B cell (primary cell): Measurements from ENCODE around the gene HOXC13. TPM values are rescaled to one million over a fixed set of nuclear protein-coding genes. Genes with fewer than 3 reads are reported as not detected.

ENCODE experiments used
- ATAC-seq: fragments of 200-7000 bp; cut with Tn5 transposase; one replicate; pipeline ENCODE4 v1.10.0; 2021; ENCODE audit warnings: low read depth, mild to moderate bottlenecking, moderate number of reproducible peaks, moderate library complexity
- CTCF ChIA-PET: fragments of 350-600 bp; sonication (Branson Sonifier 250); formaldehyde crosslinking; loops from one replicate; lab custom pipeline; 2021; ENCODE audit warnings: antibody characterized with exemption, inconsistent platforms; lab: Charles Lee
- POLR2A ChIA-PET: fragments of 350-600 bp; sonication (Branson Sonifier 250); formaldehyde crosslinking; loops from one replicate; lab custom pipeline; 2021; ENCODE audit warnings: antibody characterized with exemption; lab: Charles Lee
- DNase-seq: peaks from one replicate; pipeline ENCODE4 v3.0.0; 2013
- H2AFZ ChIP-seq: 2 replicates; pipeline ENCODE4 v1.6.1; 2012; ENCODE audit warnings: mild to moderate bottlenecking, low read depth, low read length; ENCODE audit not compliant: insufficient read depth, poor library complexity, severe bottlenecking
- H3K27ac ChIP-seq, 2 donors: 1 replicate in 1 of 2; 2 replicates in 1 of 2; pipeline ENCODE4 v1.5.1; 2012 to 2013; ENCODE audit warnings: low read length in 2 of 2, mild to moderate bottlenecking in 2 of 2, moderate library complexity in 1 of 2
- H3K27me3 ChIP-seq, 4 experiments: fragments of 200-600 bp in 1 of 4; sonication (generic) in 1 of 4; replicated peaks in 1 of 4; 1 replicate in 2 of 4; 2 replicates in 2 of 4; pipeline versions ENCODE4 v1.6.1 to v1.7.0; 2013 to 2016; ENCODE audit warnings: low read length in 3 of 4, mild to moderate bottlenecking in 2 of 4, mixed read lengths in 1 of 4, moderate library complexity in 1 of 4; ENCODE audit not compliant: insufficient read depth in 4 of 4, control insufficient read depth in 3 of 4; ENCODE audit errors: control extremely low read depth in 1 of 4
- H3K36me3 ChIP-seq, 2 experiments: replicated peaks in 1 of 2; 1 replicate in 1 of 2; 2 replicates in 1 of 2; pipeline versions ENCODE4 v1.6.1 to v1.7.1; 2013; ENCODE audit warnings: low read length in 1 of 2; ENCODE audit not compliant: insufficient read depth in 2 of 2, control insufficient read depth in 1 of 2; ENCODE audit errors: control extremely low read depth in 1 of 2, extremely low read depth in 1 of 2
- H3K4me1 ChIP-seq, 2 donors: fragments of 200-600 bp in 1 of 2; sonication (generic) in 1 of 2; 1 replicate in 1 of 2; 2 replicates in 1 of 2; pipeline versions ENCODE4 v1.5.1 to v1.6.1; 2013 to 2017; ENCODE audit warnings: low read length in 2 of 2; ENCODE audit not compliant: control insufficient read depth in 2 of 2, insufficient read depth in 2 of 2
- H3K4me2 ChIP-seq: replicated peaks from 2 replicates; pipeline ENCODE3; 2012; ENCODE audit warnings: mild to moderate bottlenecking, low read depth, low read length; ENCODE audit not compliant: poor library complexity, severe bottlenecking
- H3K4me3 ChIP-seq, 5 experiments: fragments of 200-600 bp in 1 of 5; sonication (generic) in 1 of 5; 1 replicate in 3 of 5; 2 replicates in 2 of 5; pipeline versions ENCODE4 v1.5.1 to v1.7.0; 2011 to 2016; ENCODE audit warnings: low read length in 4 of 5, mild to moderate bottlenecking in 4 of 5, low read depth in 2 of 5, control low read depth in 1 of 5, moderate library complexity in 1 of 5; ENCODE audit not compliant: insufficient read depth in 1 of 5; ENCODE audit errors: control extremely low read depth in 1 of 5, extremely low read depth in 1 of 5
- H3K79me2 ChIP-seq: fragments of 200-600 bp; sonication (generic); one replicate; pipeline ENCODE4 v1.6.0; 2016; ENCODE audit warnings: low read length; ENCODE audit not compliant: control insufficient read depth, insufficient read depth
- H3K9ac ChIP-seq: fragments of 200-600 bp; sonication (generic); 2 replicates; pipeline ENCODE4 v1.6.1; 2017; ENCODE audit warnings: mild to moderate bottlenecking, low read length, moderate library complexity
- H3K9me3 ChIP-seq, 3 donors: one replicate each; pipeline versions ENCODE4 v1.6.1 to v1.7.1; 2013; ENCODE audit warnings: low read length in 2 of 3; ENCODE audit not compliant: control insufficient read depth in 2 of 3, insufficient read depth in 1 of 3; ENCODE audit errors: control extremely low read depth in 1 of 3
- H4K20me1 ChIP-seq: 2 replicates; pipeline ENCODE4 v1.6.0; 2012; ENCODE audit warnings: mild to moderate bottlenecking, low read length; ENCODE audit not compliant: insufficient read depth, control insufficient read depth, poor library complexity, severe bottlenecking
- H3K27ac Mint-ChIP-seq: one replicate; pipeline ENCODE4 v1.8.0; 2021; ENCODE audit warnings: mixed read lengths
- H3K27me3 Mint-ChIP-seq: one replicate; pipeline ENCODE4 v1.8.0; 2021; ENCODE audit warnings: mixed read lengths
- H3K4me1 Mint-ChIP-seq: one replicate; pipeline ENCODE4 v1.8.0; 2021; ENCODE audit warnings: mixed read lengths
- H3K4me3 Mint-ChIP-seq: one replicate; pipeline ENCODE4 v1.8.0; 2021; ENCODE audit warnings: mixed read lengths
- H3K9me3 Mint-ChIP-seq: one replicate; pipeline ENCODE4 v1.8.0; 2022; ENCODE audit warnings: mixed read lengths; ENCODE audit not compliant: insufficient read depth
- EZH2 ChIP-seq: IDR thresholded peaks from 2 replicates; pipeline ENCODE4 v1.6.1; 2012; ENCODE audit warnings: borderline replicate concordance, low read depth, mild to moderate bottlenecking, moderate library complexity, low read length; ENCODE audit not compliant: insufficient read depth, poor library complexity, severe bottlenecking
- WGBS: methylation state at CpG from one replicate; pipeline ENCODE4 v1.1.5; 2013; ENCODE audit warnings: missing lambda C conversion rate; ENCODE audit not compliant: insufficient coverage; 5-methylcytosine and 5-hydroxymethylcytosine counted together
- intact Hi-C: fragments of 100-400 bp; cut with micrococcal nuclease; formaldehyde crosslinking; loops from one replicate; pipeline ENCODE4 v1.10.0; 2022
- polyA plus RNA-seq: library from polyadenylated mRNA; depleted of rRNA; stranded (reverse); fragments of >200 nt; gene quantifications from 2 replicates; pipeline ENCODE4 v1.2.3, GENCODE V29; 2012
- total RNA-seq, 2 donors: library from RNA; stranded (reverse); fragments of 120-200 nt in 1 of 2; gene quantifications; 1 replicate in 1 of 2; 2 replicates in 1 of 2; pipeline versions ENCODE4 v1.2.3 to v1.2.4, GENCODE V29; 2013 to 2022
- TF ChIP-seq, protein P1 (sequence below): fragments of 200-600 bp; IDR thresholded peaks from one replicate; pipeline ENCODE4 v1.8.0; 2022; ENCODE audit warnings: antibody characterized with exemption, mild to moderate bottlenecking

The HOXC13 gene
- total and polyA plus RNA-seq, 2 donors (not counting 1 experiment from before 2014, with no cell fraction given): not detected

DNA sequence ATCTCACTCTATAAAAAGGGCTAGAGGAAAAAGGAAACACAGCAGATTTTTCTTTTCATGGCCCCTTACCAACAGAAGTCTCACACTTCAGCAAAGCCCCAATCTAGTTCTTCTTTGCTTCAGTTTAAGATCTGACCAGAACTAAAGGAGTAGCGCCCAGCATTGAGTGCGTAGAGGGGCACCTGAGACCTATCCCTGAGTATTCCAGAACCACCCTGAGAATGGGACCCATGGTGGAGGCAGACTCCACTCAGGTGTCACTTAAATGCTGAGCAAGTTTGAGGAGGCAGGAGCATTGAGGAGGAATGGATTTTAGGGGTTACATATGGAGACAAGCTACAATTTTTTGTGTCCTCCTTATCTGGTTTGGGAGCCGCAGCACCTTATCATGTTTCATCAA lies 32.5 kb downstream of the HOXC13 start:
- WGBS: 100% methylated on average over 1 of the region's 3 CpGs
- H3K27me3 Mint-ChIP-seq: peaks cover 92% of the 10 kb centered on the region
- no peak overlapping the region for H3K4me2 ChIP-seq
- CTCF ChIA-PET: interaction anchor here (1.6 kb wide), 1 partner anchor 230 kb away, joined by 5 read pairs; no protein-coding TSS in a partner anchor
- H3K4me3 Mint-ChIP-seq: no peak overlapping the region
- no peaks in the 10 kb centered on the region for H3K79me2 ChIP-seq
- H3K27ac ChIP-seq: no peak overlapping the region
- H3K9ac ChIP-seq: no peak overlapping the region
- H3K27ac Mint-ChIP-seq: peak overlapping the region; percentile 41
- peaks cover 2% of the 10 kb centered on the region for H3K9me3 Mint-ChIP-seq
- ATAC-seq: no peak
- H2AFZ ChIP-seq: no peak overlapping the region
- TF ChIP-seq, protein P1, sequence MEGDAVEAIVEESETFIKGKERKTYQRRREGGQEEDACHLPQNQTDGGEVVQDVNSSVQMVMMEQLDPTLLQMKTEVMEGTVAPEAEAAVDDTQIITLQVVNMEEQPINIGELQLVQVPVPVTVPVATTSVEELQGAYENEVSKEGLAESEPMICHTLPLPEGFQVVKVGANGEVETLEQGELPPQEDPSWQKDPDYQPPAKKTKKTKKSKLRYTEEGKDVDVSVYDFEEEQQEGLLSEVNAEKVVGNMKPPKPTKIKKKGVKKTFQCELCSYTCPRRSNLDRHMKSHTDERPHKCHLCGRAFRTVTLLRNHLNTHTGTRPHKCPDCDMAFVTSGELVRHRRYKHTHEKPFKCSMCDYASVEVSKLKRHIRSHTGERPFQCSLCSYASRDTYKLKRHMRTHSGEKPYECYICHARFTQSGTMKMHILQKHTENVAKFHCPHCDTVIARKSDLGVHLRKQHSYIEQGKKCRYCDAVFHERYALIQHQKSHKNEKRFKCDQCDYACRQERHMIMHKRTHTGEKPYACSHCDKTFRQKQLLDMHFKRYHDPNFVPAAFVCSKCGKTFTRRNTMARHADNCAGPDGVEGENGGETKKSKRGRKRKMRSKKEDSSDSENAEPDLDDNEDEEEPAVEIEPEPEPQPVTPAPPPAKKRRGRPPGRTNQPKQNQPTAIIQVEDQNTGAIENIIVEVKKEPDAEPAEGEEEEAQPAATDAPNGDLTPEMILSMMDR: no peak
- TF ChIP-seq EZH2: no peak
- H3K36me3 ChIP-seq: no peaks in the 10 kb centered on the region
- no peaks in the 10 kb centered on the region for H4K20me1 ChIP-seq
- H3K4me1 Mint-ChIP-seq: peaks cover 29% of the 10 kb centered on the region
- H3K4me1 ChIP-seq: peaks cover 31 to 57% of the 10 kb centered on the region in 2 donors
- H3K9me3 ChIP-seq: peaks cover 0 to 74% (median 13%) of the 10 kb centered on the region in 3 donors
- peaks cover 0 to 99% (median 88%) of the 10 kb centered on the region in 4 experiments for H3K27me3 ChIP-seq
- H3K4me3 ChIP-seq: no peak overlapping the region
- intact Hi-C loops: no loop called here
- POLR2A ChIA-PET: no interaction called here
- no peak for DNase-seq

DNA sequence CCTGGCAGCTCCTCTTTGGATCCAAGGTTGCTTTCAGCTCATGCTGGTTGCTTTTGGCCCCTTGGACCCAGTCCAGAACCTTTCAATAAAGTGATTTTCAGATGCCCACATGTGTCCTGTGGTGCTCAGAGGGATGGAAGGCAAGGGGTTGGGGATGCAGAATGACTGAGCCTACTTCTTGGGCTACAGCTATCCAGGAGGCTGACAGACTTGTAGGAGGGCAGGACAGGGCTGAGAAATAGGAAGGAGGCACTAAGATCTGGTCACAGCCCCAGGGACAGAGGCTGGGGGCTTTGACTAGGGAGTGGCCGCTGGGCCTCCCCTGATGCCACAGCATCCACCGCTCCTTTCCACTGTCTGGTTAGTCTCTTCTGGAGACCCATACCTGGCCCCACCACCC lies 33.1 kb downstream of the HOXC13 start:
- Histone ChIP-seq H3K4me2 (no peak overlapping the region), H3K27ac (no peak overlapping the region), H3K9ac (no peak overlapping the region), H3K79me2 (no peaks in the 10 kb centered on the region), H3K27me3 (peaks cover 0 to 99% (median 88%) of the 10 kb centered on the region in 4 experiments), H3K36me3 (no peaks in the 10 kb centered on the region), H4K20me1 (no peaks in the 10 kb centered on the region), H3K9me3 (peaks cover 0 to 74% (median 13%) of the 10 kb centered on the region in 3 donors), H3K4me3 (no peak overlapping the region), H3K4me1 (peaks cover 25 to 56% of the 10 kb centered on the region in 2 donors), H2AFZ (no peak overlapping the region)
- intact Hi-C loops: no loop called here
- Mint-ChIP-seq H3K27ac (no peak overlapping the region), H3K4me1 (peaks cover 24% of the 10 kb centered on the region), H3K4me3 (no peak overlapping the region), H3K9me3 (peaks cover 2% of the 10 kb centered on the region), H3K27me3 (peaks cover 88% of the 10 kb centered on the region)
- ATAC-seq (no peak), DNase-seq (no peak)
- ChIA-PET CTCF (interaction anchor here (1.3 to 1.6 kb wide), 2 partner anchors 44 to 229 kb away, joined by 3 to 5 read pairs; no protein-coding TSS in a partner anchor), POLR2A (no interaction called here)
- 39% methylated on average over 2 of the region's 2 CpGs for WGBS
- TF ChIP-seq, protein P1: no peak
- TF ChIP-seq EZH2: no peak
